IgD-negative memory B cell (primary cell): ENCODE data around the gene FAM200A. TPM values are rescaled to one million over a fixed set of nuclear protein-coding genes. Genes with fewer than 3 reads are reported as not detected.
"Not testable (repeated sequence)": the region's sequence is repeated elsewhere in the genome, so short reads cannot be mapped to it uniquely, and the experiment has no call there.

Source experiments
- H3K27ac Mint-ChIP-seq, 3 donors: one replicate each; pipeline ENCODE4 v1.8.0; 2020 to 2022; ENCODE audit warnings: mild to moderate bottlenecking in 3 of 3, mixed read lengths in 3 of 3, moderate library complexity in 1 of 3
- H3K27me3 Mint-ChIP-seq: one replicate; pipeline ENCODE4 v1.8.0; 2021; ENCODE audit warnings: mixed read lengths
- H3K36me3 Mint-ChIP-seq: one replicate; pipeline ENCODE4 v1.8.0; 2020; ENCODE audit warnings: mild to moderate bottlenecking, mixed read lengths
- H3K4me1 Mint-ChIP-seq, 3 donors: one replicate each; pipeline ENCODE4 v1.8.0; 2020 to 2022; ENCODE audit warnings: mixed read lengths in 3 of 3, mild to moderate bottlenecking in 1 of 3
- H3K4me3 Mint-ChIP-seq, 4 donors: one replicate each; pipeline ENCODE4 v1.8.0; 2020 to 2022; ENCODE audit warnings: mild to moderate bottlenecking in 4 of 4, mixed read lengths in 4 of 4, moderate library complexity in 3 of 4
- H3K9me3 Mint-ChIP-seq, 3 donors: one replicate each; pipeline ENCODE4 v1.8.0; 2020 to 2021; ENCODE audit warnings: mixed read lengths in 3 of 3, mild to moderate bottlenecking in 1 of 3
- polyA plus RNA-seq: library from polyadenylated mRNA; unstranded; fragments of 300-500 nt; fragmentation: Illumina TruSeq; gene quantifications from one replicate; pipeline ENCODE4 v1.2.3, GENCODE V29; 2021

The FAM200A gene
- 4.5 TPM for polyA plus RNA-seq

- Mint-ChIP-seq H3K36me3 (peaks cover 6% of the 10 kb centered on the region), H3K27ac (peak within 1 kb of the TSS; percentile 76 to 96 (median 91)), H3K4me1 (peaks cover 11 to 26% (median 22%) of the 10 kb centered on the region in 3 donors), H3K9me3 (peaks cover 0 to 7% (median 4%) of the 10 kb centered on the region in 3 donors), H3K4me3 (peak within 1 kb of the TSS; percentile 90 to 98 (median 96)), H3K27me3 (no peaks in the 10 kb centered on the region)
Observed at GRCh38 chr7:99551767-99552463, at the start of gene FAM200A. Gene FAM200A (minus strand): TSS chr7:99552114. CDS start chr7:99548407, 3,707 bp downstream.

- Mint-ChIP-seq H3K36me3 (no peaks in the 10 kb centered on the region), H3K27ac (no peak overlapping the region), H3K4me3 (no peak overlapping the region), H3K4me1 (no peaks in the 10 kb centered on the region), H3K27me3 (no peaks in the 10 kb centered on the region), H3K9me3 (no peaks in the 10 kb centered on the region)
Observed at GRCh38 chr7:99599836-99600235, 47.9 kb upstream of the FAM200A start.

GRCh38 chr7:99597762-99598501, 46.0 kb upstream of the FAM200A start, which contains the start of gene TMEM225B:
Gene TMEM225B (plus strand): TSS chr7:99598267. CDS start chr7:99604389, 6,122 bp downstream.
- H3K27me3 Mint-ChIP-seq = no peaks in the 10 kb centered on the region
- no peak within 1 kb of the TSS for H3K4me3 Mint-ChIP-seq
- no peak within 1 kb of the TSS for H3K27ac Mint-ChIP-seq
- no peaks in the 10 kb centered on the region for H3K9me3 Mint-ChIP-seq
- no peaks in the 10 kb centered on the region for H3K4me1 Mint-ChIP-seq
- H3K36me3 Mint-ChIP-seq = no peaks in the 10 kb centered on the region

- Mint-ChIP-seq H3K27me3 (no peaks in the 10 kb centered on the region), H3K9me3 (no peaks in the 10 kb centered on the region), H3K4me1 (no peaks in the 10 kb centered on the region), H3K36me3 (no peaks in the 10 kb centered on the region), H3K4me3 (no peak overlapping the region), H3K27ac (no peak overlapping the region)
Observed at GRCh38 chr7:99596408-99596955, 44.6 kb upstream of the FAM200A start.

GRCh38 chr7:99594948-99595745, 43.2 kb upstream of the FAM200A start:
- Mint-ChIP-seq H3K27me3 (no peaks in the 10 kb centered on the region), H3K4me1 (no peaks in the 10 kb centered on the region), H3K36me3 (no peaks in the 10 kb centered on the region), H3K4me3 (no peak overlapping the region), H3K9me3 (no peaks in the 10 kb centered on the region), H3K27ac (no peak overlapping the region)

GRCh38 chr7:99588868-99589267, 37.0 kb upstream of the FAM200A start:
- Mint-ChIP-seq H3K4me3 (no peak overlapping the region), H3K9me3 (no peaks in the 10 kb centered on the region), H3K36me3 (no peaks in the 10 kb centered on the region), H3K27me3 (no peaks in the 10 kb centered on the region), H3K4me1 (no peaks in the 10 kb centered on the region), H3K27ac (no peak overlapping the region)

GRCh38 chr7:99580778-99581332, 28.9 kb upstream of the FAM200A start:
- Mint-ChIP-seq H3K4me3 (peak overlapping the region; percentile 87 to 97 (median 91)), H3K27ac (peak overlapping the region in 1 of 3 donors; percentile 81), H3K4me1 (peaks cover 12 to 21% (median 18%) of the 10 kb centered on the region in 3 donors), H3K27me3 (peaks cover 11% of the 10 kb centered on the region)
- not testable (repeated sequence) for H3K9me3 Mint-ChIP-seq, H3K36me3 Mint-ChIP-seq

- H3K4me3 Mint-ChIP-seq = peak overlapping the region; percentile 87 to 97 (median 91)
- no peaks in the 10 kb centered on the region for H3K9me3 Mint-ChIP-seq
- peaks cover 11% of the 10 kb centered on the region for H3K27me3 Mint-ChIP-seq
- no peaks in the 10 kb centered on the region for H3K36me3 Mint-ChIP-seq
- peak overlapping the region in 1 of 3 donors; percentile 81 for H3K27ac Mint-ChIP-seq
- H3K4me1 Mint-ChIP-seq = peaks cover 12 to 21% (median 18%) of the 10 kb centered on the region in 3 donors
Observed at GRCh38 chr7:99579956-99580777, 28.3 kb upstream of the FAM200A start.

GRCh38 chr7:99579281-99579955, 27.5 kb upstream of the FAM200A start:
- Mint-ChIP-seq H3K27ac (peak overlapping the region in 1 of 3 donors; percentile 23), H3K36me3 (no peaks in the 10 kb centered on the region)

GRCh38 chr7:99576251-99576650, 24.3 kb upstream of the FAM200A start:
- peaks cover 9% of the 10 kb centered on the region for H3K27me3 Mint-ChIP-seq
- H3K27ac Mint-ChIP-seq = no peak overlapping the region
- H3K36me3 Mint-ChIP-seq = no peaks in the 10 kb centered on the region
- H3K9me3 Mint-ChIP-seq = no peaks in the 10 kb centered on the region
- H3K4me1 Mint-ChIP-seq = peaks cover 12 to 21% (median 18%) of the 10 kb centered on the region in 3 donors
- H3K4me3 Mint-ChIP-seq = no peak overlapping the region

More at GRCh38 chr7:99579281-99579955, 27.5 kb upstream of the FAM200A start:
- peak overlapping the region; percentile 87 to 97 (median 91) for H3K4me3 Mint-ChIP-seq
- H3K27me3 Mint-ChIP-seq = peaks cover 11% of the 10 kb centered on the region
- no peaks in the 10 kb centered on the region for H3K9me3 Mint-ChIP-seq
- H3K4me1 Mint-ChIP-seq = peaks cover 12 to 21% (median 18%) of the 10 kb centered on the region in 3 donors

- Mint-ChIP-seq H3K9me3 (no peaks in the 10 kb centered on the region), H3K36me3 (no peaks in the 10 kb centered on the region), H3K27ac (peak overlapping the region in 1 of 3 donors; percentile 2), H3K4me1 (peaks cover 1 to 8% (median 7%) of the 10 kb centered on the region in 3 donors), H3K27me3 (no peaks in the 10 kb centered on the region), H3K4me3 (no peak overlapping the region)
Observed at GRCh38 chr7:99573257-99573656, 21.3 kb upstream of the FAM200A start.

GRCh38 chr7:99571768-99572167, 19.9 kb upstream of the FAM200A start:
- Mint-ChIP-seq H3K9me3 (no peaks in the 10 kb centered on the region), H3K27ac (peak overlapping the region in 1 of 3 donors; percentile 48), H3K27me3 (no peaks in the 10 kb centered on the region), H3K36me3 (no peaks in the 10 kb centered on the region), H3K4me1 (peaks cover 0 to 2% (median 0%) of the 10 kb centered on the region in 3 donors), H3K4me3 (no peak overlapping the region)

GRCh38 chr7:99568770-99569169, 16.9 kb upstream of the FAM200A start:
- not testable (repeated sequence) for H3K27ac Mint-ChIP-seq, H3K36me3 Mint-ChIP-seq

More at GRCh38 chr7:99568770-99569169, 16.9 kb upstream of the FAM200A start:
- not testable (repeated sequence) for H3K9me3 Mint-ChIP-seq, H3K4me3 Mint-ChIP-seq, H3K4me1 Mint-ChIP-seq, H3K27me3 Mint-ChIP-seq
